ENCODE results near the gene ROR2.

- TF ChIP-seq CTCF (IDR thresholded peaks at IDR 0.05) (no peak), EP300 (IDR thresholded peaks at IDR 0.05) (no peak), POLR2A (IDR thresholded peaks at IDR 0.05; ENCODE audit: low read depth) (no peak), POLR2AphosphoS5 (IDR thresholded peaks at IDR 0.05) (no peak)
These were observed 324.7 kb downstream of the ROR2 start for GRCh38 chr9:91625331-91625730.
